Kasumi-1 (cell line): ENCODE measurements around the gene TIMM21.

Experiments
- DNase-seq, 2 experiments: peaks; one replicate each; lab custom pipeline; 2025; lab: John Stamatoyannopoulos, UW

The TIMM21 gene

DNA sequence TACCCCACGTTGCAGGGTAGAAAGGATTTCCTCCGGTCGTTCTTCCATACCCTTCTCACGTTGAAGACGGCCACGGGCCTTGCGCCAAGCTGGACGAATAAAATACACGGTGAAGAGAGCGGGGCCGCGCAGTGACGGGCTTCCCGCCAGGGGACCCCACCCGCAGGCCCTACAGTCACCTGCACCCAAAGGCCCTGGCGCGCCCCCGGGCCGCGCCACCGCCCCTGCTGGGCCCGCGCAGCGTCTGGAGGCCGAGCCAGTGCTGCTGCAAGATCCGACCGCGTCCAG is 888 bp upstream of the TIMM21 start:
- DNase-seq = no peak

DNA sequence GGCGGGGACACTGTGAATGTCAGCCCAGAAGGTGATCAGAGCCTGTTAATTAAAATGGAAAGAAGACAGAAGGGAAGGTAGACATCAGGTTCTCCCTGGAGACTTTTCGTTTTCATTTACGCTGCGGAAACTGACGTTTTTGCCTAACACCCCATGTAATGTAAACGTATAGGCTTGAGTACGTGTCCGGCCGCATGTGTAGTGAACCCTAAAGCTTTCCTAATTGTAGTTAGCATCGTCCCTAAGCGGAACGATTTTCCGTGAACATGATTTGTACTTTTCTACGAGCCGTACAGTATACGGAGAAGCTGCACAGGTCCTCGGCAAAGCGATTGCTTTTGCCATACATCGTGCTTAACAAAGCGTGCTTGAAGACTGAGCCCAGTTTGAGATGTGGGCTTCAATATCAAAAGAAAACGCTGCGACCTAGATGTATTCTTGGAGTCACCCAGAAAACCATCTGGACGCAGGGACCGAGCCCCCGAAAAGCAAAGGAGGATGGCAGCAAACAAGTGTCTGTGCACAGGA is 284 bp downstream of the TIMM21 start:
- DNase-seq = no peak

DNA sequence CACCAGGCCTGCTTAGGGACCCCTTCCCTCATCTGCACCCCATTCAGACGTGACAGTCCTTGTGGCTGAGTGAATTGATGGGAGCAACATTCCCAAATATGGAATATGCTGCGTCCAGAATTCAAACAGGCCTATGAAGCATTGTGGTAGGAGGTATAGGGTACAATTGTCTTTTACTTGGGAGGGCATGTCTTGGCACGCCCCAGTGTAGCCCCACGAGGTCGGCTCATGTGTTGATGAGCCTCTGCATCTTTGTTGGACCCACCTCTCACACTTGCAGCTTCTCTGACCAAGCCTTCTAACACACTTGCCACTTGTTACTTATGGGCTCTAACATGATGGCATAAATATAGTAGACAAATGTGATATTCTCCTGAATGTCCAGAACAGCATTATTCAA is 1.6 kb downstream of the TIMM21 start:
- DNase-seq = no peak

GRCh38 chr18:74152270-74152669 is 3.9 kb downstream of the TIMM21 start:
- no peak for DNase-seq

DNA sequence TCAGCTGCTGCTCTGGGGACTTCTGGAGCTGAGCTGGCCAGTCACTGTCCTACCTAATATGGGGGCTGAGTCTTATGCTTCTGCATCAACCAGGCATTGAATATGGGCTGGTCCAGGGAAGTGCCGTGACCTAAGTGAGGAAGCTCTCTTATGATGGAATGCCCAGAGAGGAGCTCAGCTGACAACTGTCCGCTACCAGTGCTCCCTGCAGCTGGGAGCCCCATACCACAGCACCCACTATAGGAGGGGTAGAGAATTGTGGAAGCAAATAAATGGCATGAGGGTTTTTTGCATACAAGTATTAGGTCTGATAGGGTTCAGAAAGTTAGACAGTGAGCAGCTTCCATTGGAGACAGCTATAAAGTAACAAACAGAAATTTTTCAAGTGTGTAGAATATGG is 4.5 kb downstream of the TIMM21 start:
- DNase-seq = peak; percentile 6 to 14

- no peak for DNase-seq
Observed at GRCh38 chr18:74153377-74153776, 5.1 kb downstream of the TIMM21 start.

DNA sequence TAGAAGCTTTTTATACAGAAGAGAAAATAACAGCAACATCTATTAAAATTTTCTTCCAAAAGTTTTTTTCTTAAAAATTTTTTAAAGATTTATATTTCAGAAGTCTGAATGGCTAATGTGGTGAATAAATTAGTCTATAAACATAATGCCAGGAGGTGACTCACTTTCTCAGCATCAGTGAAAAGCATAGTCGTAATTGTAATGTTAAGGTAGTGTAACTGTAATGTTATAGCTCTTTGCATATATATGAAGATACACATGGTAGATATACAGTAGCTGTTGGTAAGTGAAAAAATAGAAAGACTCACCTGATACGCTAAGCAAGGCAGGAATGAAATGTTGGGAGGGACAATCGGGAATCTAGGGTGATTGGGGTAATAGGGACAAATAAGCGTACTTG is 5.5 kb downstream of the TIMM21 start:
- DNase-seq = no peak

- DNase-seq = no peak
Observed at GRCh38 chr18:74154716-74155115, 6.4 kb downstream of the TIMM21 start.

- no peak for DNase-seq
Observed at GRCh38 chr18:74155276-74155675, 7.0 kb downstream of the TIMM21 start.

- DNase-seq = peak; percentile 13 to 42
Observed at GRCh38 chr18:74163019-74163660, 14.8 kb downstream of the TIMM21 start.

GRCh38 chr18:74166386-74166785 is 18.1 kb downstream of the TIMM21 start:
- no peak for DNase-seq

- DNase-seq = no peak
Observed at GRCh38 chr18:74171910-74172606, 23.7 kb downstream of the TIMM21 start.

DNA sequence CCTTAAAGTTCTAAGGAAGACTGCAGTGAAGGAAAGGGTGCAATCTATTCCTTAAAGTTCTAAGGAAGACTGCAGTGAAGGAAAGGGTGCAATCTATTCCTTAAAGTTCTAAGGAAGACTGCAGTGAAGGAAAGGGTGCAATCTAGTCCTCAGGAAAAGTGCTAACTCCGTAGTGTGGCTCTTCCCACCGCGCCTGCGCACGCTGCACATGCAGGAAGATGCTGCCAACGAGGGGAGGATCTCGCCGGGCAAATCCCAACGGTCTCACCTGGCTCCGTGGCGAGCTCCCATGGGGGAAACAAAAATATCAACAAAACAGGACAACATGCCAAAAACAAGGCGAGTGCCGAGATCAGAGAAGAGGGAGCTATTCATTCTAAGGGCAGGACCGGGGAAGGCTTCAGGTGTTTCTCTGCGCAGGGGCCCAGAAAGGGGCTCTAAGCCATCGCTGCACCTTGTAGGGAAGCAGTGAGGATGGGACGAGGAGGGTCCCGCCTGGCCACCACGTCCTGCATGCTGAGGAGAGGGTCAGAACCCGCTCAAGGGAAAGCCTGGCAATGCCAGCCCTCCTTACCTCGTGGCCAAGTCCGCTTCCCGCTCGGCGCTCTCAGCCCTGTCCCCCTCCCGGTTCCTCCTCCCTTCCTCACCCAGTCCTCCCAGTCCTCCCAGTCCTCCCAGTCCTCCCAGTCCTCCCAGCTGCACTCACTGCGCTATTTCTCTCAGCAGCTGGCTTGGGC is 24.5 kb downstream of the TIMM21 start:
- DNase-seq = no peak

DNA sequence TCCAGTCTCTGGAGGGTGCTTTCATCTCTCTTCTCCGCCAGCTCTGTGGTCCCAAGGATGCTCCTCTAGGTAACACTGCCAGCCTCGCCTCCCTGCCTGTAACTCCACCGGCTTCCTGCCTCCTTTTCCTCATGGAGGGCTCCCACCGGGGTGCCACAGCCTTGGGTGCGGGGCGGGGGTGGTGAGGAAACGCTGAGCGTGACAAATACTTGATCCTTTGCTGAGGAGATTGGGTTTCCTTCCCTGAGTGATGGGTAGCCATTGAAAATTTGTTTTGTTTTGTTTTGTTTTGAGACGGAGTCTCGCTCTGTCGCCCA is 25.1 kb downstream of the TIMM21 start:
- no peak for DNase-seq

GRCh38 chr18:74175658-74176057 is 27.3 kb downstream of the TIMM21 start:
- no peak for DNase-seq

DNA sequence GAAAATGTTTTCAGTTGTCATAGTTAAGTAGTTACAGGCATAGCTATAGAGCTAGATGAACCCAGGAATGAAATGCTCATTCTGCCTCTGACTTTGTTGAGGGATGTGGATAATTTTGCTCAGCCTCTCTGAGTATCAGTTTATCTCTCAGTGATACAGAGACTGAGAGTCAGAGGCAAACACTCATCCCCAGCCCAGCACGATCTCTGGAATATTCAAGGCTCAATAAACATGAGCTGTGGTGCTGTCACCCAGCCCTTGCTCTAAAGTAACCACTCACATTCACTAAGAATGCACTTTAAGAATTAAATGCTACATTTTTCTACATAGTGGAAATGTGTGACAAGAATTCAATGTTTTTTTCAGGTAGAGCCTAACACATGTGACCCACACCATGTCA is 30.6 kb downstream of the TIMM21 start:
- DNase-seq = no peak

DNA sequence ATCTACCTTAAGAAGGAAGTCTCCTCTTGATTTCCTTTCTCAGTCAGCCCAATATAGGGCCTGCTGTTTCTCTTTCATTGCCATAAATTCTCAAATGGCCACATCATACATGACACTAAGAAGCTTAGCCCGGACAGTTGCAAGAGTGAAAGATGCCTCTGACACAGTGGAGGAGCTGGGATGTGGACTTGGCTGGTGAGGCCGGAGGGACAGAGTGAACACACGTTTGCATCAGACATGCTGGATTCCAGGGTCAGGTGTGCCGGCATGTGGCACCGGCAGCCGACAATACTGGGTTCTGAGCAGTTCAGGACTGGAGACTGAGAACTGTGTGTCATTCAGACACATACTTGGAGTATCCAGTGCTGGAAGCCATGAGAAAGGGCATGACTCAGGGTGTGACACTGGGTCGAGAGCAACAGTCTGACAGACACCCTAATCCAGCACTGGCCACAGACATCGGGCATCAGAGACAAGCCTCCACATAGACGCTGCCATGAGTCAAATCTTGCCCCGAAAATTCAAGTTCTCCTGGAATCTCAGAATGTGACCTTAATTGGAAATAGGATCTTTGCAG is 31.4 kb downstream of the TIMM21 start:
- no peak for DNase-seq

DNA sequence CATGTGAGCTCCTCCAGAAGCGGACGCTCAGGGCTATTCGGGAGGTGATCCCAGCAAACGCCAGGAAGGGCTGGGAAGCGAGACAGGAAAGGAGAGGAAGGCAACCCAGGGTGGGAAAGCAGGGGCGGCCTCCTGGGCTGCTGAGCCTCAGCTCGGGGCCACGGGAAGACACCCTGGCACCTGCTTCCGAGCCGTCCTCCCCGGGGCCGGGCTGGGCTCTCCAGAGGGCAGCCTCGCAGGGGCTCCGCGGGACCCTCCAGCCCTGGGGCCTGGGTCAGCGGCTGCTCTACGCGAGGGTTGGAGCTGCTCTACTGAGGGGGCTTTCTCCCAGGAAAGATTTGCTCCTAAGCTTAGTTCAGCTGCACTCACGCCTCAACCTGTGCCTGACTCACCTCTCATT is 34.0 kb downstream of the TIMM21 start:
- DNase-seq = no peak

DNA sequence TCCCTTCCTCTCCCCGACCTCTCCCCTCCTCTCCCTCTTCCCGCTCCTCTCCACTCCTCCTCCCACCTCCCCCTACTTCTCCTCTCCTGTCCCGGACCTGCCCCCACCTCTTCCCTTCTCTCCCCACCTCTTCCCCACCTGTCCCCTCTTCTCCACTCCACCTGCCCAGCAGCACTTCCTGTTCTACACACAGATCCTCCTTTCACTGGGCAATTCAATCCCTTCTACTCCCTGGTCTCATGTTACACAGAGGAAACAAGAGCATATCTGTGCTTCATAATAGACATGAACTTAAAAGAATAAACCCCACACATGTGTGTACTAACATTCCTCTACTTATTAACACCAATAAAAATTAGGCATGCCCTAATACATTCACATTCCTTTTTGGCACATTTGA is 34.8 kb downstream of the TIMM21 start:
- DNase-seq = no peak

GRCh38 chr18:74184875-74185274 is 36.6 kb downstream of the TIMM21 start:
- DNase-seq = no peak

GRCh38 chr18:74185860-74186259 is 37.5 kb downstream of the TIMM21 start:
- DNase-seq = no peak

DNA sequence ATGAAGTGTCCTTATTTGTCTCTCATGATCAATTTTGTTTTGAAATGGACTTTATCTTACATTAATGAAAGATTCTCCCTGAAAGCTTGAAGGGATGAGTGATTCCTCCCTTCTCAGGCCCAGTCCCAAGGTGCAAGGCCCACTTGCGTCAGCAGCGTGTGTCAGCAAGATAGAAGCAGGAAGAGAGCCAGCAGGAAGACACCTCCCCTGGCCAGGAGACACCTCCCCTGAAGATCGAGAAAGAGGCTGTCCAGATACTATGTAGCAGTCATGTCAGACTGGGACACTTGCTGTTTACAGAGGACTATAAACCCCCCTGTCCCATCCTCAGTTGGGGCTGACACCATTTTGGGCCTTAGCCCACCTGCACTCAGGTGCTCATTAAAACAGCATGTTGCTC is 38.3 kb downstream of the TIMM21 start:
- no peak for DNase-seq

DNA sequence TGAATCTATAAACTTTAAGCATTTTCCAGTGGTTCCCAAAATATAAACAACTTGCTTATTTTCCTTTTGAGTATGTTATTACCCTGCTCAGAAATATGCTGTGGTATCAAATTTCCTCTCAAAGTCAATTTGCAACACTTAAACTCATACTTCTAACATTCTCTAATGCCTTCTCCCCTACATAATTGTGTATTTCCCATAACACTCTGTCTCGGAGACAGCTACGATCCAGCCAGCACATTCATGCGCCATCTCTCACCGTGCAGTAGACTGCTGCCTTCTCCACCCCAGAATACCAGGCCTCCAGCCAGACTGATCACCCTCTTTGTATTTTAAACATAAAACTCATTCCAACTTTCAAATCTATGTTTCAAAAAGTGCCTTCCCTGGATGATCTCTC is 41.8 kb downstream of the TIMM21 start:
- DNase-seq = no peak
